Small intestine (tissue), 7 donors: Measurements from ENCODE around the gene PLEKHA6. TPM values are rescaled to one million over a fixed set of nuclear protein-coding genes. Genes with fewer than 3 reads are reported as not detected.
"Not testable (repeated sequence)": the region's sequence is repeated elsewhere in the genome, so short reads cannot be mapped to it uniquely, and the experiment has no call there.

Experiments
- DNase-seq, 2 donors: peaks; one replicate each; pipeline versions ENCODE4 v3.0.0 to v3.0.0-alpha.2; 2013
- FAIRE-seq: peaks from 2 replicates; lab custom pipeline; 2012; peaks lifted over from hg19 to GRCh38; lab: Jason Lieb, UNC
- H3K27ac ChIP-seq, 3 donors: one replicate each; pipeline ENCODE4 v1.5.1; 2013; ENCODE audit warnings: low read length in 2 of 3, mild to moderate bottlenecking in 2 of 3, control low read depth in 1 of 3, inconsistent platforms in 1 of 3, low read depth in 1 of 3, moderate library complexity in 1 of 3
- H3K27me3 ChIP-seq, 3 donors: one replicate each; pipeline ENCODE4 v1.6.1; 2013; ENCODE audit warnings: low read length in 3 of 3, inconsistent platforms in 1 of 3; ENCODE audit not compliant: control insufficient read depth in 3 of 3, insufficient read depth in 3 of 3
- H3K36me3 ChIP-seq, 3 donors: one replicate each; pipeline ENCODE4 v1.6.1; 2013; ENCODE audit warnings: low read length in 3 of 3, inconsistent platforms in 1 of 3, low read depth in 1 of 3, mild to moderate bottlenecking in 1 of 3, moderate library complexity in 1 of 3; ENCODE audit not compliant: control insufficient read depth in 3 of 3, insufficient read depth in 2 of 3
- H3K4me1 ChIP-seq, 3 donors: one replicate each; pipeline ENCODE4 v1.6.1; 2013; ENCODE audit warnings: low read length in 2 of 3, inconsistent platforms in 1 of 3, low read depth in 1 of 3, mild to moderate bottlenecking in 1 of 3, moderate library complexity in 1 of 3; ENCODE audit not compliant: control insufficient read depth in 3 of 3, insufficient read depth in 2 of 3
- H3K4me3 ChIP-seq, 3 donors: one replicate each; pipeline ENCODE4 v1.5.1; 2013; ENCODE audit warnings: low read length in 3 of 3, control low read depth in 1 of 3, inconsistent platforms in 1 of 3, low read depth in 1 of 3, mild to moderate bottlenecking in 1 of 3, moderate library complexity in 1 of 3
- H3K9me3 ChIP-seq, 2 donors: one replicate each; pipeline ENCODE4 v1.6.1; 2013; ENCODE audit warnings: low read depth in 1 of 2, low read length in 1 of 2; ENCODE audit not compliant: control insufficient read depth in 2 of 2, insufficient read depth in 1 of 2
- WGBS, 3 donors: extraction: QIAGEN DNeasy Blood & Tissue Kit; methylation state at CpG; one replicate each; pipeline ENCODE4 v1.1.7; 2013; 5-methylcytosine and 5-hydroxymethylcytosine counted together
- polyA plus RNA-seq, 4 donors: library from polyadenylated mRNA; stranded (reverse) in 3 of 4; unstranded in 1 of 4; fragments of 200-250 nt in 3 of 4; fragments of 120-200 nt in 1 of 4; gene quantifications; one replicate each; pipeline versions ENCODE4 v1.2.1 to v1.2.3, GENCODE V29; 2013
- donor health status: healthy with polysubstance abuse.
- donor health status: control.
- donor health status: control.
- donor health status: Bipolar disorder and iron deficiency.
- donor health status: healthy.

PLEKHA6 gene
- polyA plus RNA-seq, 4 donors: 27.4 to 58.0 (median 38.3) TPM

DNA sequence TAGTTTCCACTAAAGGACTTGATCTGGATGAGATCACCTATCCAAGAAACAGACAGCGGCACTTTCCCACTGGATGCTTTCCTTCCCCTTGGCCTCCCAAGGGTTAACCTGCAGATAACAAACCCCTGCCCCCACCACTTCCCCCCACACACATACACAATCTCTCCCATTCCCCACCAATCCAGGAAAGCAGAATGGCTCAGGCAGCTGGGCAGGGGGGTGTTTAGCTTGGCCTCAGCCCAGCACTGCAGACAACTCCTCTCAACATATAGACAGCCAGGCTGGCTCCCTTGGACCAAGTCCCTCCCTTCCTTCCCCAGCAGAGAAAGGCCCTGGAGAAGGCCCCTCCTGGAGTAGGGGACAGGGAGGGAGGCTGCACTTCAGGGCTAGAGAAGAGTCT, 24.6 kb downstream of the PLEKHA6 start:
- peak overlapping the region in 2 of 3 donors; percentile 49 to 61 for H3K27ac ChIP-seq
- peaks cover 6 to 85% (median 8%) of the 10 kb centered on the region in 3 donors for H3K4me1 ChIP-seq
- 60 to 66% (median 62%) methylated on average over 1 of the region's 1 CpG for WGBS, 3 donors
- peaks cover 0 to 23% (median 0%) of the 10 kb centered on the region in 3 donors for H3K36me3 ChIP-seq
- no peak overlapping the region for H3K4me3 ChIP-seq
- no peaks in the 10 kb centered on the region for H3K27me3 ChIP-seq
- DNase-seq: peak in 1 of 2 donors; percentile 56
- no peaks in the 10 kb centered on the region for H3K9me3 ChIP-seq
- no peak for FAIRE-seq

GRCh38 chr1:204334455-204334854, 25.3 kb downstream of the PLEKHA6 start:
- Histone ChIP-seq H3K9me3 (no peaks in the 10 kb centered on the region), H3K27me3 (no peaks in the 10 kb centered on the region), H3K27ac (peak overlapping the region in 1 of 3 donors; percentile 61), H3K4me1 (peaks cover 6 to 83% (median 8%) of the 10 kb centered on the region in 3 donors), H3K36me3 (peaks cover 0 to 25% (median 0%) of the 10 kb centered on the region in 3 donors), H3K4me3 (no peak overlapping the region)
- DNase-seq (no peak), FAIRE-seq (no peak)
- 73 to 86% (median 75%) methylated on average over 7 of the region's 7 CpGs for WGBS, 3 donors

GRCh38 chr1:204333427-204333826, 26.3 kb downstream of the PLEKHA6 start:
- no peaks in the 10 kb centered on the region for H3K27me3 ChIP-seq
- no peak for DNase-seq
- H3K9me3 ChIP-seq: no peaks in the 10 kb centered on the region
- H3K36me3 ChIP-seq: peaks cover 0 to 29% (median 0%) of the 10 kb centered on the region in 3 donors
- H3K4me1 ChIP-seq: peaks cover 8 to 74% (median 10%) of the 10 kb centered on the region in 3 donors
- 68 to 73% (median 72%) methylated on average over 2 of the region's 2 CpGs for WGBS, 3 donors
- no peak for FAIRE-seq
- no peak overlapping the region for H3K4me3 ChIP-seq
- H3K27ac ChIP-seq: peak overlapping the region in 2 of 3 donors; percentile 46 to 60

DNA sequence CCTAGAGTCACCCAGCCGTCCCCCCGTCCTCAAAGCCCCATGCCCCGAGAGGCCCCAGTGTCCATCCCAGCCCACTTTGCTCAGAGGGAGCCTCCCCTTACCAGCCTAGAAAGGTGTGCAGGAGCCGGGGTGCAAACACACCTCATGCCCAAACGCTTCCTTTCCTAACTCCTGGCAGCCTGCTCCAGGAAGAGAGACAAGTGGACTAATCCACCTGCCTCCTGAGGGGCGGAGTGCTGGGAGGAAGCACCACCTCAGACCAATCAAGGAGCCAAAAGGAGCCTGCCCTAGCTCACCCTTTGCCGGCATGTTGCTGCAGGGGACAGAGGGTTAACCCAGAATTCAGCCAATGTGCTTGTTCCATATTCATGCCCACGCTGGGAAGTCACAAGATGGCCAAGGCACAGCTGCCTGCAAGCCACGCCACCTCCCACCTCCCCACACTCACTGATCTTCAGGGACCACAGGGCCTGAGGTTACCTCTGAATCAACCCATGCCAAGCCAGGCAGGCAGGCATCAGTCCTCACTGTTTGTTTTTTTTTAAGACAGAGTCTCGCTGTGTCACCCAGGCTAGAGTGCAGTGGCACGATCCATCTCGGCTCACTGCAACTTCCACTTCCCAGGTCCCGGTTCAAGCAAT, 27.8 kb downstream of the PLEKHA6 start:
- FAIRE-seq (no peak), DNase-seq (peak in 1 of 2 donors; percentile 85)
- 26 to 67% (median 53%) methylated on average over 13 of the region's 13 CpGs for WGBS, 3 donors
- no peaks in the 10 kb centered on the region for H3K27me3 ChIP-seq
- peaks cover 8 to 64% (median 10%) of the 10 kb centered on the region in 3 donors for H3K4me1 ChIP-seq
- H3K4me3 ChIP-seq: peak overlapping the region; percentile 13 to 54 (median 50)
- H3K9me3 ChIP-seq: no peaks in the 10 kb centered on the region
- H3K36me3 ChIP-seq: peaks cover 0 to 35% (median 0%) of the 10 kb centered on the region in 3 donors
- peak overlapping the region; percentile 60 to 89 (median 87) for H3K27ac ChIP-seq

DNA sequence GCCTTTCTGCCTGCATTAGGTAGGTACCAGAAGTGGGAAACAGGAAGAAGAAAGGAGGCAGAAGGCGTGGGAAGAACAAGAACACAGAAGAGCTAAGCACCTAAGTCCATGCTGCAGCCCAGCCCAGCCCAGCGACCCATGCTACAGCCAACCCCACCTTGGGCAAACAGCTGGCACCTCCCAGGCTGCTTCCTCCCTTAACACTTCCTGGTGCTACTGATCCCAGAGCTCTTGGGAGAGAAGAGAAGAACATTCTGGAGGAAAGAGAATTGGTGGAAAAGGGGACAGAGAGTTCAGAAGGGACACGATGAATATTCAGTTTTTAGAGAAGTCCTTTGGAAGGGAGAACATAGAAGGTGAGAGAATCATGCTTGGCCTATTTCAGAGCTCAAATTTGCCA, 28.5 kb downstream of the PLEKHA6 start:
- no peaks in the 10 kb centered on the region for H3K9me3 ChIP-seq
- H3K36me3 ChIP-seq: peaks cover 0 to 32% (median 0%) of the 10 kb centered on the region in 3 donors
- H3K27me3 ChIP-seq: no peaks in the 10 kb centered on the region
- peak overlapping the region; percentile 60 to 89 (median 87) for H3K27ac ChIP-seq
- H3K4me1 ChIP-seq: peaks cover 8 to 58% (median 10%) of the 10 kb centered on the region in 3 donors
- 8 to 49% (median 26%) methylated on average over 3 of the region's 3 CpGs for WGBS, 3 donors
- FAIRE-seq (no peak), DNase-seq (peak; percentile 71 to 95)
- peak overlapping the region; percentile 13 to 54 (median 50) for H3K4me3 ChIP-seq

- H3K27me3 ChIP-seq, DNase-seq, H3K9me3 ChIP-seq, FAIRE-seq, H3K4me3 ChIP-seq, H3K27ac ChIP-seq: not testable (repeated sequence)
- H3K36me3 ChIP-seq: peaks cover 0 to 35% (median 0%) of the 10 kb centered on the region in 3 donors
- peaks cover 0 to 49% (median 3%) of the 10 kb centered on the region in 3 donors for H3K4me1 ChIP-seq
- 90 to 96% (median 95%) methylated on average over 3 of the region's 3 CpGs for WGBS, 3 donors
Measured at GRCh38 chr1:204327870-204328269, 31.9 kb downstream of the PLEKHA6 start.

GRCh38 chr1:204327359-204327758, 32.4 kb downstream of the PLEKHA6 start:
- Histone ChIP-seq H3K36me3 (peaks cover 0 to 35% (median 0%) of the 10 kb centered on the region in 3 donors), H3K27ac (no peak overlapping the region), H3K27me3 (no peaks in the 10 kb centered on the region), H3K9me3 (no peaks in the 10 kb centered on the region), H3K4me3 (no peak overlapping the region), H3K4me1 (peaks cover 0 to 45% (median 3%) of the 10 kb centered on the region in 3 donors)
- WGBS, 3 donors: 64 to 82% (median 79%) methylated on average over 10 of the region's 10 CpGs
- FAIRE-seq (no peak), DNase-seq (no peak)

DNA sequence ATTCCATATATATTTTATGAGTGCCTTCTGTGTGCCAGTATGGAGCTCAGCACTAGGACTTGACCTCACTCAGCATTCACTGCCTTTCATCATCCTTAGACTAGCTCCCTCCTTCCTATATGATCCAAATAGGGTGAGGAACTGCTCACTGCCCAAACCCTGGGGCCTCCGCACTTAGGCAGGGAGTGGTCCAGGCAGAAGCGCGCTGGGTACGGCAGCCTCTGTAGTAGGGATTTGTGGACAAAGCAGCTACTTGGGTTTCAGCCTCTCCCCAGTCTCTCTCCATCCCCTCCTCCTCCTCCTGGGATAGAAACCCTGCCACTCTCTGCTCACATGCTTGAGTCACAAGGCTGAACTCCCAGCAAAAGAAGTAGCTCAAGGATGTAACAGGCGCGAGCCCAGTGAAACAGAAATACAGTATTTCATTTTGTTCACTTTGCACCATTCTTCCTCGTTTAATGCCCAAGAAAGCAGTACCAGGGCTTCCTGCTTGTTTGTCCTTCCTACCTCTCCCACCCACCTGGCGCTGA, 32.9 kb downstream of the PLEKHA6 start:
- Histone ChIP-seq H3K36me3 (peaks cover 0 to 35% (median 0%) of the 10 kb centered on the region in 3 donors), H3K4me3 (no peak overlapping the region), H3K9me3 (no peaks in the 10 kb centered on the region), H3K4me1 (peaks cover 0 to 41% (median 3%) of the 10 kb centered on the region in 3 donors), H3K27me3 (no peaks in the 10 kb centered on the region), H3K27ac (no peak overlapping the region)
- no peak for DNase-seq
- 84 to 90% (median 88%) methylated on average over 8 of the region's 8 CpGs for WGBS, 3 donors
- no peak for FAIRE-seq
